ENCODE results near the gene SLFN13.
"Not testable (repeated sequence)": the region's sequence is repeated elsewhere in the genome, so short reads cannot be mapped to it uniquely, and the experiment has no call there.

Gene SLFN13

GRCh38 chr17:35448214-35448898, at the start of gene SLFN13:
Gene SLFN13 (minus strand): TSS chr17:35448766. CDS start chr17:35445680, 3,086 bp downstream.
- peak; percentile 92 for DNase-seq (ENCODE audit: low read depth)

- no peak for DNase-seq (ENCODE audit: low read depth)
Observed at GRCh38 chr17:35496451-35497290, 48.1 kb upstream of the SLFN13 start.

GRCh38 chr17:35493040-35493439, 44.5 kb upstream of the SLFN13 start:
- no peak for DNase-seq (ENCODE audit: low read depth)

- DNase-seq (ENCODE audit: low read depth), result no peak
Observed at GRCh38 chr17:35491417-35491816, 42.9 kb upstream of the SLFN13 start.

- DNase-seq (ENCODE audit: low read depth), result no peak
Observed at GRCh38 chr17:35489944-35490343, 41.4 kb upstream of the SLFN13 start.

GRCh38 chr17:35488991-35489390, 40.4 kb upstream of the SLFN13 start:
- DNase-seq (ENCODE audit: low read depth), result no peak

- peak; percentile 79 for DNase-seq (ENCODE audit: low read depth)
Observed at GRCh38 chr17:35486920-35487732, 38.6 kb upstream of the SLFN13 start.

GRCh38 chr17:35479271-35479670, 30.7 kb upstream of the SLFN13 start:
- DNase-seq (ENCODE audit: low read depth), result no peak

GRCh38 chr17:35477248-35477647, 28.7 kb upstream of the SLFN13 start:
- DNase-seq (ENCODE audit: low read depth), result no peak

GRCh38 chr17:35476283-35476820, 27.8 kb upstream of the SLFN13 start:
- no peak for DNase-seq (ENCODE audit: low read depth)

GRCh38 chr17:35468475-35468874, 19.9 kb upstream of the SLFN13 start:
- no peak for DNase-seq (ENCODE audit: low read depth)

- no peak for DNase-seq (ENCODE audit: low read depth)
Observed at GRCh38 chr17:35467824-35468223, 19.3 kb upstream of the SLFN13 start.

GRCh38 chr17:35460354-35460851, 11.8 kb upstream of the SLFN13 start:
- peak; percentile 40 for DNase-seq (ENCODE audit: low read depth)

GRCh38 chr17:35454035-35454434, 5.5 kb upstream of the SLFN13 start:
- not testable (repeated sequence) for DNase-seq (ENCODE audit: low read depth)

- no peak for DNase-seq (ENCODE audit: low read depth)
Observed at GRCh38 chr17:35453171-35453570, 4.6 kb upstream of the SLFN13 start.

- no peak for DNase-seq (ENCODE audit: low read depth)
Observed at GRCh38 chr17:35449371-35449931, 885 bp upstream of the SLFN13 start.

- DNase-seq (ENCODE audit: low read depth), result no peak
Observed at GRCh38 chr17:35448899-35449227, 297 bp upstream of the SLFN13 start.

GRCh38 chr17:35447499-35447898, 1.1 kb downstream of the SLFN13 start:
- no peak for DNase-seq (ENCODE audit: low read depth)

- no peak for DNase-seq (ENCODE audit: low read depth)
Observed at GRCh38 chr17:35438433-35438832, 10.1 kb downstream of the SLFN13 start.

GRCh38 chr17:35433075-35433894, 15.3 kb downstream of the SLFN13 start:
- DNase-seq (ENCODE audit: low read depth), result peak; percentile 51
